A549 (cell line): ENCODE results near the gene DNAJC5G.

Experiments used
- EP300 ChIP-seq, 2 experiments: fragments of >200 bp; sonication (Bioruptor Twin); formaldehyde crosslinking; IDR thresholded peaks; 2 replicates in 1 of 2; 3 replicates in 1 of 2; pipeline ENCODE4 v1.6.1; 2016 to 2017
- FOSL2 ChIP-seq, 2 experiments: fragments of 450-650 bp in 1 of 2; fragments of >200 bp in 1 of 2; sonication (Bioruptor Twin) in 1 of 2; formaldehyde crosslinking; IDR thresholded peaks; 2 replicates each; pipeline versions ENCODE4 v1.5.0 to v1.6.1; 2016 to 2020; ENCODE audit warnings: mild to moderate bottlenecking in 1 of 2, moderate library complexity in 1 of 2
- NPAS2 ChIP-seq: fragments of 250-450 bp; sonication (Bioruptor Pico); IDR thresholded peaks from 2 replicates; pipeline ENCODE4 v1.8.0; 2022; ENCODE audit warnings: mild to moderate bottlenecking, moderate library complexity, borderline replicate concordance
- POLR2A ChIP-seq: IDR thresholded peaks from 2 replicates; pipeline ENCODE4 v1.6.1; 2012; ENCODE audit warnings: mild to moderate bottlenecking, low read length
- RAD21 ChIP-seq, 2 experiments: fragments of >200 bp in 1 of 2; sonication (Bioruptor Twin) in 1 of 2; formaldehyde crosslinking in 1 of 2; IDR thresholded peaks in 1 of 2; conservative IDR thresholded peaks in 1 of 2; 2 replicates in 1 of 2; 3 replicates in 1 of 2; pipeline ENCODE4 v1.6.1; 2012 to 2018; ENCODE audit warnings: inconsistent platforms in 1 of 2
- TF ChIP-seq, protein P1 (sequence below): fragments of >200 bp; sonication (Bioruptor Twin); formaldehyde crosslinking; IDR thresholded peaks from 3 replicates; pipeline ENCODE4 v1.5.1; 2016
- TF ChIP-seq, protein P2 (sequence below): fragments of 200-600 bp; sonication (generic); IDR thresholded peaks from 2 replicates; pipeline ENCODE4 v1.6.1; 2016; ENCODE audit warnings: antibody characterized with exemption, mild to moderate bottlenecking, moderate library complexity
- TF ChIP-seq, protein P3 (sequence below): fragments of 450-650 bp; IDR thresholded peaks from 2 replicates; pipeline ENCODE4 v1.6.1; 2014; ENCODE audit warnings: antibody characterized with exemption

DNA sequence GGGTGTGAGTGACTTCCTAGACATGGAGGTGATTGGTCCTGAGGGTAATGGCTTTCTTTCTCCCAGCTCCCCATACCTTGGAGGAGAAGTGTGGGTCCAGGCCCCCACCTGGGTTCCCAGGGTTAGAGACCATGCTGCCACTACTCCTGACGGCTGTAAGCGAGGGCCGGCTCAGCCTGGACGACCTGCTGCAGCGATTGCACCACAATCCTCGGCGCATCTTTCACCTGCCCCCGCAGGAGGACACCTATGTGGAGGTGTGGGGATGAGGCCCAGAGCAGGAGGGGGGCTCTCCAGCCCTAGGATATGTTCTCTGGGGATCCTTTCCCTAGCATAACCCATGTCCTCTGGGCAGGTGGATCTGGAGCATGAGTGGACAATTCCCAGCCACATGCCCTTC is 36.3 kb upstream of the DNAJC5G start:
- TF ChIP-seq, protein P1, sequence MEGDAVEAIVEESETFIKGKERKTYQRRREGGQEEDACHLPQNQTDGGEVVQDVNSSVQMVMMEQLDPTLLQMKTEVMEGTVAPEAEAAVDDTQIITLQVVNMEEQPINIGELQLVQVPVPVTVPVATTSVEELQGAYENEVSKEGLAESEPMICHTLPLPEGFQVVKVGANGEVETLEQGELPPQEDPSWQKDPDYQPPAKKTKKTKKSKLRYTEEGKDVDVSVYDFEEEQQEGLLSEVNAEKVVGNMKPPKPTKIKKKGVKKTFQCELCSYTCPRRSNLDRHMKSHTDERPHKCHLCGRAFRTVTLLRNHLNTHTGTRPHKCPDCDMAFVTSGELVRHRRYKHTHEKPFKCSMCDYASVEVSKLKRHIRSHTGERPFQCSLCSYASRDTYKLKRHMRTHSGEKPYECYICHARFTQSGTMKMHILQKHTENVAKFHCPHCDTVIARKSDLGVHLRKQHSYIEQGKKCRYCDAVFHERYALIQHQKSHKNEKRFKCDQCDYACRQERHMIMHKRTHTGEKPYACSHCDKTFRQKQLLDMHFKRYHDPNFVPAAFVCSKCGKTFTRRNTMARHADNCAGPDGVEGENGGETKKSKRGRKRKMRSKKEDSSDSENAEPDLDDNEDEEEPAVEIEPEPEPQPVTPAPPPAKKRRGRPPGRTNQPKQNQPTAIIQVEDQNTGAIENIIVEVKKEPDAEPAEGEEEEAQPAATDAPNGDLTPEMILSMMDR = no peak
- TF ChIP-seq, protein P2, sequence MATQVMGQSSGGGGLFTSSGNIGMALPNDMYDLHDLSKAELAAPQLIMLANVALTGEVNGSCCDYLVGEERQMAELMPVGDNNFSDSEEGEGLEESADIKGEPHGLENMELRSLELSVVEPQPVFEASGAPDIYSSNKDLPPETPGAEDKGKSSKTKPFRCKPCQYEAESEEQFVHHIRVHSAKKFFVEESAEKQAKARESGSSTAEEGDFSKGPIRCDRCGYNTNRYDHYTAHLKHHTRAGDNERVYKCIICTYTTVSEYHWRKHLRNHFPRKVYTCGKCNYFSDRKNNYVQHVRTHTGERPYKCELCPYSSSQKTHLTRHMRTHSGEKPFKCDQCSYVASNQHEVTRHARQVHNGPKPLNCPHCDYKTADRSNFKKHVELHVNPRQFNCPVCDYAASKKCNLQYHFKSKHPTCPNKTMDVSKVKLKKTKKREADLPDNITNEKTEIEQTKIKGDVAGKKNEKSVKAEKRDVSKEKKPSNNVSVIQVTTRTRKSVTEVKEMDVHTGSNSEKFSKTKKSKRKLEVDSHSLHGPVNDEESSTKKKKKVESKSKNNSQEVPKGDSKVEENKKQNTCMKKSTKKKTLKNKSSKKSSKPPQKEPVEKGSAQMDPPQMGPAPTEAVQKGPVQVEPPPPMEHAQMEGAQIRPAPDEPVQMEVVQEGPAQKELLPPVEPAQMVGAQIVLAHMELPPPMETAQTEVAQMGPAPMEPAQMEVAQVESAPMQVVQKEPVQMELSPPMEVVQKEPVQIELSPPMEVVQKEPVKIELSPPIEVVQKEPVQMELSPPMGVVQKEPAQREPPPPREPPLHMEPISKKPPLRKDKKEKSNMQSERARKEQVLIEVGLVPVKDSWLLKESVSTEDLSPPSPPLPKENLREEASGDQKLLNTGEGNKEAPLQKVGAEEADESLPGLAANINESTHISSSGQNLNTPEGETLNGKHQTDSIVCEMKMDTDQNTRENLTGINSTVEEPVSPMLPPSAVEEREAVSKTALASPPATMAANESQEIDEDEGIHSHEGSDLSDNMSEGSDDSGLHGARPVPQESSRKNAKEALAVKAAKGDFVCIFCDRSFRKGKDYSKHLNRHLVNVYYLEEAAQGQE = no peak
- no peak for TF ChIP-seq POLR2A
- no peak for TF ChIP-seq FOSL2 (IDR thresholded peaks at IDR 0.05)
- no peak for TF ChIP-seq FOSL2 (CRISPR knock-in tag; IDR thresholded peaks at IDR 0.05)
- TF ChIP-seq RAD21 (conservative IDR thresholded peaks at IDR 0.05 in 1 of 2, IDR thresholded peaks at IDR 0.05 in 1 of 2) = no peak
- TF ChIP-seq, protein P3, sequence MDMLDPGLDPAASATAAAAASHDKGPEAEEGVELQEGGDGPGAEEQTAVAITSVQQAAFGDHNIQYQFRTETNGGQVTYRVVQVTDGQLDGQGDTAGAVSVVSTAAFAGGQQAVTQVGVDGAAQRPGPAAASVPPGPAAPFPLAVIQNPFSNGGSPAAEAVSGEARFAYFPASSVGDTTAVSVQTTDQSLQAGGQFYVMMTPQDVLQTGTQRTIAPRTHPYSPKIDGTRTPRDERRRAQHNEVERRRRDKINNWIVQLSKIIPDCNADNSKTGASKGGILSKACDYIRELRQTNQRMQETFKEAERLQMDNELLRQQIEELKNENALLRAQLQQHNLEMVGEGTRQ = no peak
- TF ChIP-seq EP300 (IDR thresholded peaks at IDR 0.05) = no peak
- TF ChIP-seq NPAS2 = no peak
